HepG2 (cell line): ENCODE measurements around the gene HCFC1R1. TPM values are rescaled to one million over a fixed set of nuclear protein-coding genes. Genes with fewer than 3 reads are reported as not detected.

ENCODE experiments used
- BRF2 ChIP-seq: sonication (generic); formaldehyde crosslinking; IDR thresholded peaks from 2 replicates; pipeline ENCODE4 v1.8.1; 2022; ENCODE audit warnings: mild to moderate bottlenecking, missing genetic modification reagents
- DBP ChIP-seq: sonication (generic); formaldehyde crosslinking; IDR thresholded peaks from 2 replicates; pipeline ENCODE4 v1.4.0; 2020; ENCODE audit warnings: missing genetic modification reagents; ENCODE audit errors: not compliant biosample characterization
- EZH2 ChIP-seq: conservative IDR thresholded peaks from 2 replicates; pipeline ENCODE4 v1.6.1; 2012; ENCODE audit warnings: mild to moderate bottlenecking, low read depth, low read length, moderate library complexity
- FOXK2 ChIP-seq: fragments of 450-650 bp; IDR thresholded peaks from 2 replicates; pipeline ENCODE4 v1.6.1; 2016
- GATAD1 ChIP-seq: IDR thresholded peaks from 2 replicates; pipeline ENCODE4 v1.6.1; 2016; ENCODE audit warnings: missing genetic modification reagents, missing compliant biosample characterization
- GPN1 ChIP-seq: sonication (generic); formaldehyde crosslinking; IDR thresholded peaks from 2 replicates; pipeline ENCODE4 v1.5.1; 2020; ENCODE audit warnings: missing genetic modification reagents, borderline replicate concordance
- HHEX ChIP-seq: IDR thresholded peaks from 2 replicates; pipeline ENCODE4 v1.6.1; 2016; ENCODE audit warnings: control low read depth
- ISX ChIP-seq: sonication (generic); formaldehyde crosslinking; conservative IDR thresholded peaks from 2 replicates; pipeline ENCODE4 v1.5.0; 2020; ENCODE audit warnings: missing genetic modification reagents
- KDM2A ChIP-seq: sonication (generic); formaldehyde crosslinking; IDR thresholded peaks from 2 replicates; pipeline ENCODE4 v1.4.0; 2020; ENCODE audit warnings: low read depth, missing genetic modification reagents, borderline replicate concordance
- NFYB ChIP-seq: sonication (generic); formaldehyde crosslinking; IDR thresholded peaks from 2 replicates; pipeline ENCODE4 v1.4.0; 2020; ENCODE audit warnings: missing genetic modification reagents
- REXO4 ChIP-seq: sonication (generic); formaldehyde crosslinking; IDR thresholded peaks from 2 replicates; pipeline ENCODE4 v1.8.0; 2022; ENCODE audit warnings: missing genetic modification reagents, mild to moderate bottlenecking, borderline replicate concordance
- RXRA ChIP-seq: sonication (generic); formaldehyde crosslinking; IDR thresholded peaks from 2 replicates; pipeline ENCODE4 v1.5.1; 2020; ENCODE audit warnings: missing genetic modification reagents
- SAFB2 ChIP-seq: sonication (generic); formaldehyde crosslinking; IDR thresholded peaks from 2 replicates; pipeline ENCODE4 v1.5.1; 2020; ENCODE audit warnings: missing genetic modification reagents, low read depth, mild to moderate bottlenecking, borderline replicate concordance
- SATB2 ChIP-seq: sonication (generic); formaldehyde crosslinking; IDR thresholded peaks from 2 replicates; pipeline ENCODE4 v1.5.0; 2020; ENCODE audit warnings: missing genetic modification reagents
- SMC3 ChIP-seq: IDR thresholded peaks from 2 replicates; pipeline ENCODE4 v1.6.1; 2011; ENCODE audit warnings: low read length, improper control_type of control experiment
- SRSF4 ChIP-seq: fragments of 200-400 bp; formaldehyde crosslinking; IDR thresholded peaks from one replicate; pipeline ENCODE4 v1.6.1; 2018; ENCODE audit warnings: mild to moderate bottlenecking, low read depth, low read length, moderate library complexity; ENCODE audit not compliant: poor library complexity, severe bottlenecking
- TBP ChIP-seq: sonication (generic); formaldehyde crosslinking; IDR thresholded peaks from 2 replicates; pipeline ENCODE4 v1.5.0; 2020; ENCODE audit warnings: missing genetic modification reagents
- ZBTB37 ChIP-seq: sonication (generic); formaldehyde crosslinking; IDR thresholded peaks from 2 replicates; pipeline ENCODE4 v1.4.0; 2020; ENCODE audit warnings: mild to moderate bottlenecking, missing genetic modification reagents
- ZBTB42 ChIP-seq: sonication (generic); formaldehyde crosslinking; IDR thresholded peaks from 2 replicates; pipeline ENCODE4 v1.5.0; 2020; ENCODE audit warnings: mild to moderate bottlenecking, missing genetic modification reagents
- ZC3H4 ChIP-seq: sonication (generic); formaldehyde crosslinking; IDR thresholded peaks from 2 replicates; pipeline ENCODE4 v1.4.0; 2020; ENCODE audit warnings: missing genetic modification reagents, borderline replicate concordance
- ZNF143 ChIP-seq: sonication (generic); formaldehyde crosslinking; IDR thresholded peaks from 2 replicates; pipeline ENCODE4 v1.4.0; 2020; ENCODE audit warnings: missing genetic modification reagents
- ZNF503 ChIP-seq: sonication (generic); formaldehyde crosslinking; IDR thresholded peaks from 2 replicates; pipeline ENCODE4 v1.4.0; 2020; ENCODE audit warnings: missing genetic modification reagents
- ZNF605 ChIP-seq: sonication (generic); formaldehyde crosslinking; IDR thresholded peaks from 2 replicates; pipeline ENCODE4 v1.8.0; 2022; ENCODE audit warnings: mild to moderate bottlenecking, missing genetic modification reagents
- ZNF781 ChIP-seq: sonication (generic); formaldehyde crosslinking; IDR thresholded peaks from 2 replicates; pipeline ENCODE4 v1.5.1; 2020; ENCODE audit warnings: borderline replicate concordance, mild to moderate bottlenecking, missing genetic modification reagents; ENCODE audit errors: not compliant biosample characterization
- ZNF788 ChIP-seq: sonication (generic); formaldehyde crosslinking; IDR thresholded peaks from 2 replicates; pipeline ENCODE4 v1.5.0; 2020; ENCODE audit warnings: mild to moderate bottlenecking, missing genetic modification reagents, borderline replicate concordance
- ZNF83 ChIP-seq: sonication (generic); formaldehyde crosslinking; IDR thresholded peaks from 2 replicates; pipeline ENCODE4 v1.4.0; 2020; ENCODE audit warnings: missing genetic modification reagents, mild to moderate bottlenecking, borderline replicate concordance
- polyA plus RNA-seq, 8 experiments: library from polyadenylated mRNA; depleted of rRNA in 3 of 8; stranded (reverse) in 7 of 8; unstranded in 1 of 8; fragments of >200 nt; fragmentation: Illumina TruSeq in 4 of 8; extraction: Trizol in 4 of 8; gene quantifications; 2 replicates each; pipeline versions ENCODE4 v1.2.1 to v1.2.3, GENCODE V29; 2011 to 2016; ENCODE audit warnings: low read depth in 4 of 8, missing spikeins in 1 of 8, mixed read lengths in 1 of 8; ENCODE audit not compliant: insufficient read depth in 1 of 8
- total RNA-seq, 5 experiments: library from RNA; depleted of rRNA; stranded (reverse); fragments of >200 nt; fragmentation: Illumina TruSeq; extraction: Trizol; gene quantifications; 2 replicates each; pipeline ENCODE4 v1.2.3, GENCODE V29; 2016; ENCODE audit warnings: low read depth in 1 of 5

HCFC1R1 gene
- total and polyA plus RNA-seq, 2 of the 13 experiments (the other 11 are each of a cell fraction or from before 2014, with no cell fraction given), result 13.8 to 16.1 TPM

- TF ChIP-seq RXRA (CRISPR knock-in tag), result peak; percentile 72
- TF ChIP-seq SATB2 (CRISPR knock-in tag), result peak; percentile 79
- 0 out of 2 replicates have a peak, but pooled peaks have one; percentile 69 for TF ChIP-seq BRF2 (CRISPR knock-in tag)
- no peak for TF ChIP-seq SMC3
- TF ChIP-seq SAFB2 (CRISPR knock-in tag), result peak; percentile 70; the same call in 1 of the 2 replicates
- TF ChIP-seq GPN1 (CRISPR knock-in tag), result no peak
- 0 out of 2 replicates have a peak, but pooled peaks have one; percentile 80 for TF ChIP-seq ZC3H4 (CRISPR knock-in tag)
- peak; percentile 80; the same call in 1 of the 2 replicates for TF ChIP-seq KDM2A (CRISPR knock-in tag)
- TF ChIP-seq ZNF143, result peak; percentile 48
- no peak for TF ChIP-seq NFYB (CRISPR knock-in tag)
- TF ChIP-seq REXO4 (CRISPR knock-in tag), result no peak; the same call in 1 of the 2 replicates
- 0 out of 2 replicates have a peak, but pooled peaks have one; percentile 45 for TF ChIP-seq ISX (CRISPR knock-in tag)
- no peak for TF ChIP-seq ZNF605
- peak; percentile 31 for TF ChIP-seq DBP (CRISPR knock-in tag)
- TF ChIP-seq ZNF83, result no peak
- peak; percentile 58 for TF ChIP-seq GATAD1 (CRISPR knock-in tag)
- no peak for TF ChIP-seq EZH2
- TF ChIP-seq ZBTB37 (CRISPR knock-in tag), result no peak
- TF ChIP-seq ZNF503 (CRISPR knock-in tag), result peak; percentile 73; the same call in 1 of the 2 replicates
- TF ChIP-seq HHEX (CRISPR knock-in tag), result no peak
- 0 out of 2 replicates have a peak, but pooled peaks have one; percentile 44 for TF ChIP-seq TBP
- no peak for TF ChIP-seq ZNF781
- TF ChIP-seq SRSF4, result no peak
- no peak for TF ChIP-seq FOXK2
- TF ChIP-seq ZBTB42 (CRISPR knock-in tag), result no peak
- no peak for TF ChIP-seq ZNF788
Measured at GRCh38 chr16:3020604-3021448, 2.9 kb downstream of the HCFC1R1 start (continued).
